ENCODE results near the gene FOXO1.

GRCh38 chr13:40629678-40630384 lies 36.6 kb downstream of the FOXO1 start:
- TF ChIP-seq CTCF (conservative IDR thresholded peaks at IDR 0.05; ENCODE audit: low read length), result no peak
- TF ChIP-seq EZH2phosphoT487 (IDR thresholded peaks at IDR 0.05; ENCODE audit: borderline replicate concordance), result no peak
